ENCODE data around the gene DOCK7. TPM values are rescaled to one million over a fixed set of nuclear protein-coding genes. Genes with fewer than 3 reads are reported as not detected.

Gene DOCK7
- total RNA-seq, 1 donor from 2014 or later: 20.8 TPM

- Histone ChIP-seq H3K36me3 (ENCODE audit: control insufficient read depth, insufficient read depth, low read length) (no peaks in the 10 kb centered on the region), H3K4me3 (ENCODE audit: low read depth, low read length) (no peak overlapping the region), H3K27me3 (ENCODE audit: control insufficient read depth, insufficient read depth, low read length) (no peaks in the 10 kb centered on the region)
- no peak for FAIRE-seq
- no peak for TF ChIP-seq CTCF (IDR thresholded peaks at IDR 0.05; ENCODE audit: insufficient read depth, low read length, severe bottlenecking)
- DNase-seq (ENCODE audit: low read depth): no peak
Measured at GRCh38 chr1:62727656-62728407, 39.6 kb upstream of the DOCK7 start.

- no peak overlapping the region for H3K4me3 ChIP-seq (ENCODE audit: low read depth, low read length)
- H3K27me3 ChIP-seq (ENCODE audit: control insufficient read depth, insufficient read depth, low read length): no peaks in the 10 kb centered on the region
- H3K36me3 ChIP-seq (ENCODE audit: control insufficient read depth, insufficient read depth, low read length): no peaks in the 10 kb centered on the region
- no peak for DNase-seq (ENCODE audit: low read depth)
- TF ChIP-seq CTCF (IDR thresholded peaks at IDR 0.05; ENCODE audit: insufficient read depth, low read length, severe bottlenecking): no peak
- no peak for FAIRE-seq
Measured at GRCh38 chr1:62726011-62726442, 37.8 kb upstream of the DOCK7 start.

- FAIRE-seq: no peak
- DNase-seq (ENCODE audit: low read depth): peak; percentile 18
- Histone ChIP-seq H3K4me3 (ENCODE audit: low read depth, low read length) (no peak overlapping the region), H3K27me3 (ENCODE audit: control insufficient read depth, insufficient read depth, low read length) (no peaks in the 10 kb centered on the region), H3K36me3 (ENCODE audit: control insufficient read depth, insufficient read depth, low read length) (no peaks in the 10 kb centered on the region)
- no peak for TF ChIP-seq CTCF (IDR thresholded peaks at IDR 0.05; ENCODE audit: insufficient read depth, low read length, severe bottlenecking)
Measured at GRCh38 chr1:62725255-62725654, 37.1 kb upstream of the DOCK7 start.

- Histone ChIP-seq H3K4me3 (ENCODE audit: low read depth, low read length) (no peak overlapping the region), H3K27me3 (ENCODE audit: control insufficient read depth, insufficient read depth, low read length) (no peaks in the 10 kb centered on the region), H3K36me3 (ENCODE audit: control insufficient read depth, insufficient read depth, low read length) (no peaks in the 10 kb centered on the region)
- DNase-seq (ENCODE audit: low read depth): no peak
- FAIRE-seq: no peak
- TF ChIP-seq CTCF (IDR thresholded peaks at IDR 0.05; ENCODE audit: insufficient read depth, low read length, severe bottlenecking): no peak
Measured at GRCh38 chr1:62724430-62724829, 36.2 kb upstream of the DOCK7 start.

GRCh38 chr1:62723883-62724282 lies 35.7 kb upstream of the DOCK7 start:
- no peak for FAIRE-seq

More at GRCh38 chr1:62723883-62724282, 35.7 kb upstream of the DOCK7 start:
- TF ChIP-seq CTCF (IDR thresholded peaks at IDR 0.05; ENCODE audit: insufficient read depth, low read length, severe bottlenecking): no peak
- H3K4me3 ChIP-seq (ENCODE audit: low read depth, low read length): no peak overlapping the region
- H3K36me3 ChIP-seq (ENCODE audit: control insufficient read depth, insufficient read depth, low read length): no peaks in the 10 kb centered on the region
- no peaks in the 10 kb centered on the region for H3K27me3 ChIP-seq (ENCODE audit: control insufficient read depth, insufficient read depth, low read length)
- DNase-seq (ENCODE audit: low read depth): no peak
